ENCODE results near the gene ERF.
"Not testable (repeated sequence)": the region's sequence is repeated elsewhere in the genome, so short reads cannot be mapped to it uniquely, and the experiment has no call there.

The ERF gene

GRCh38 chr19:42268704-42269477 is 14.0 kb upstream of the ERF start, which contains the start of gene CIC:
Gene CIC (plus strand): TSS chr19:42269252. CDS start chr19:42271784, 2,532 bp downstream.
- TF ChIP-seq RARB (CRISPR knock-in tag; IDR thresholded peaks at IDR 0.05) (no peak), ISL1 (CRISPR knock-in tag; IDR thresholded peaks at IDR 0.05) (no peak), ZNF70 (CRISPR knock-in tag; IDR thresholded peaks at IDR 0.05) (no peak), ZFP30 (CRISPR knock-in tag; IDR thresholded peaks at IDR 0.05) (no peak), BACH2 (CRISPR knock-in tag; IDR thresholded peaks at IDR 0.05; ENCODE audit: borderline replicate concordance) (no peak), ARNTL (CRISPR knock-in tag; IDR thresholded peaks at IDR 0.05; ENCODE audit: borderline replicate concordance, low read depth) (no peak), TSHZ2 (CRISPR knock-in tag; IDR thresholded peaks at IDR 0.05) (no peak), SNAI2 (CRISPR knock-in tag; IDR thresholded peaks at IDR 0.05) (no peak), PPARA (CRISPR knock-in tag; IDR thresholded peaks at IDR 0.05; ENCODE audit: borderline replicate concordance) (no peak), ESRRG (CRISPR knock-in tag; IDR thresholded peaks at IDR 0.05) (no peak), ZNF8 (CRISPR knock-in tag; IDR thresholded peaks at IDR 0.05) (no peak), TCF4 (CRISPR knock-in tag; IDR thresholded peaks at IDR 0.05; ENCODE audit: borderline replicate concordance) (no peak), ZNF565 (CRISPR knock-in tag; conservative IDR thresholded peaks at IDR 0.05; ENCODE audit: low read depth) (no peak), TOX (CRISPR knock-in tag; IDR thresholded peaks at IDR 0.05; ENCODE audit: borderline replicate concordance) (no peak), PATZ1 (CRISPR knock-in tag; IDR thresholded peaks at IDR 0.05; ENCODE audit: borderline replicate concordance) (no peak), ZC3H10 (CRISPR knock-in tag; IDR thresholded peaks at IDR 0.05) (no peak)
- ATAC-seq: peak; percentile 95

- TF ChIP-seq BACH2 (CRISPR knock-in tag; IDR thresholded peaks at IDR 0.05; ENCODE audit: borderline replicate concordance) (no peak), ZFP30 (CRISPR knock-in tag; IDR thresholded peaks at IDR 0.05) (no peak), CREB5 (CRISPR knock-in tag; IDR thresholded peaks at IDR 0.05; ENCODE audit: low read depth) (peak; percentile 78; the same call in 1 of the 2 replicates)
Measured at GRCh38 chr19:42268142-42268703, 13.3 kb upstream of the ERF start.

GRCh38 chr19:42267644-42268141 is 12.8 kb upstream of the ERF start:
- no peak for ATAC-seq
- TF ChIP-seq ARNTL (CRISPR knock-in tag; IDR thresholded peaks at IDR 0.05; ENCODE audit: borderline replicate concordance, low read depth) (no peak), TOX (CRISPR knock-in tag; IDR thresholded peaks at IDR 0.05; ENCODE audit: borderline replicate concordance) (no peak), ZNF565 (CRISPR knock-in tag; conservative IDR thresholded peaks at IDR 0.05; ENCODE audit: low read depth) (no peak), ESRRG (CRISPR knock-in tag; IDR thresholded peaks at IDR 0.05) (no peak), PPARA (CRISPR knock-in tag; IDR thresholded peaks at IDR 0.05; ENCODE audit: borderline replicate concordance) (no peak), CREB5 (CRISPR knock-in tag; IDR thresholded peaks at IDR 0.05; ENCODE audit: low read depth) (no peak), OSR1 (CRISPR knock-in tag; IDR thresholded peaks at IDR 0.05) (no peak), ZFP3 (CRISPR knock-in tag; IDR thresholded peaks at IDR 0.05) (no peak; the same call in 1 of the 2 replicates)

More at GRCh38 chr19:42268142-42268703, 13.3 kb upstream of the ERF start:
- ATAC-seq: peak; percentile 76

- ATAC-seq: not testable (repeated sequence)
Measured at GRCh38 chr19:42266928-42267603, 12.1 kb upstream of the ERF start.

GRCh38 chr19:42266105-42266504 is 11.2 kb upstream of the ERF start:
- not testable (repeated sequence) for ATAC-seq

All from SK-N-SH treated with all-trans-retinoic acid at 6 μM for 48 hours (cell line).